CD4-positive, alpha-beta T cell treated with Interleukin-1 beta for 1 hour (primary cell): Measurements from ENCODE around the gene RAB40C.

ENCODE experiments used
- DNase-seq, 2 donors: peaks; one replicate each; pipeline ENCODE4 v3.0.0-alpha.2; 2020 to 2022

Gene RAB40C

GRCh38 chr16:575354-576196, 14.3 kb upstream of the RAB40C start:
- DNase-seq = no peak

- DNase-seq = no peak
Measured at GRCh38 chr16:576197-576822, 13.6 kb upstream of the RAB40C start.

- DNase-seq = no peak
Measured at GRCh38 chr16:576823-577201, 13.1 kb upstream of the RAB40C start.

- DNase-seq = no peak
Measured at GRCh38 chr16:577796-578195, 12.1 kb upstream of the RAB40C start.

DNA sequence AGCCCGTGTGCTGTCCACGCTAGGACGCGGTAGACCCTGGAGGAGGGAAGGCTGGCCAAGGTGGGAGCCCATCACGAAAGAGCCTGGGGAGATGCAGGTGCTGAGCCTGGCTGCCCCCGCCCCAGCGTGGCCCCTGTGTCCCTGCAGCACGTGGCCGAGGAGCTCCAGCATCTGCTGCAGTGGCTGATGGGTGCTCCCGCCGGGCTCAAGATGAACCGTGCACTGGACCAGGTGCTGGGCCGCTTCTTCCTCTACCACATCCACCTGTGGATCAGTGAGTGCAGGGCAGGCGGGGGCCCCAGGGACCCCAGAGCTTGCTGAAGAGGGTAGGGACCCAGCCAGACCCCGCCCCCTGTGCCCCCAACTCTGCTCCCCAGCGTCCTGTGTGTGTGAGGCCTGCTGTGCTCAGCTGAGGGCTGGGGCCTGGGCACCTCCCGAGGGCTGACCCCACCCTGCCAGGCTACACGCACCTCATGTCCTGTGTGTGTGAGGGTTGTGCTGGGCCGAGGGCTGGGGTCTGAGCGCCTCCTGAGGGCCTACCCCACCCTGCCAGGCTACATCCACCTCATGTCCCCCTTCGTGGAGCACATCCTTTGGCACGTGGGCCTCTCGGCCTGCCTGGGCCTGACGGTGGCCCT, 11.5 kb upstream of the RAB40C start:
- DNase-seq = no peak

- DNase-seq = peak; percentile 74 to 75
Measured at GRCh38 chr16:578870-579405, 10.9 kb upstream of the RAB40C start.

- DNase-seq = no peak
Measured at GRCh38 chr16:580141-580945, 9.5 kb upstream of the RAB40C start.

GRCh38 chr16:580946-581498, 8.8 kb upstream of the RAB40C start:
- no peak for DNase-seq

DNA sequence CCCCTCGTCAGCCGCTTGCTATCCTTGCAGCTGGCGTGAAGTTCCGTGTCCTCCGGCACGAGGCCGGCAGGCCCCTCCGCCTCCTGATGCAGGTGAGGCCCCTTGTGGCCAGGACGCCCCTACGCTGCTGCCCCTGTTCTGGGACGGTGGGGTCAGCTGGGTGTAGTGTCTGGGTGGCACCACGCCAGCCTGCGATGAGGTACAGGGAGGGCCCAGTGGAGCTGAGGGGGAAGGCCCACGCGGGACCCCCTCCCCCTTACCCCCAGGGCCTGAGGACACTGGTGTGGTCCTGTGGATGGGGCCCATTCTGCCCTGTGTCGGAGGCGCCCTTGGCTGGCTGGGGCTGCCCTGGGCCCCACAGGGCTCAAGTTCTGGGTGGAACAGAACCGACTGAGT, 7.7 kb upstream of the RAB40C start:
- DNase-seq = no peak

DNA sequence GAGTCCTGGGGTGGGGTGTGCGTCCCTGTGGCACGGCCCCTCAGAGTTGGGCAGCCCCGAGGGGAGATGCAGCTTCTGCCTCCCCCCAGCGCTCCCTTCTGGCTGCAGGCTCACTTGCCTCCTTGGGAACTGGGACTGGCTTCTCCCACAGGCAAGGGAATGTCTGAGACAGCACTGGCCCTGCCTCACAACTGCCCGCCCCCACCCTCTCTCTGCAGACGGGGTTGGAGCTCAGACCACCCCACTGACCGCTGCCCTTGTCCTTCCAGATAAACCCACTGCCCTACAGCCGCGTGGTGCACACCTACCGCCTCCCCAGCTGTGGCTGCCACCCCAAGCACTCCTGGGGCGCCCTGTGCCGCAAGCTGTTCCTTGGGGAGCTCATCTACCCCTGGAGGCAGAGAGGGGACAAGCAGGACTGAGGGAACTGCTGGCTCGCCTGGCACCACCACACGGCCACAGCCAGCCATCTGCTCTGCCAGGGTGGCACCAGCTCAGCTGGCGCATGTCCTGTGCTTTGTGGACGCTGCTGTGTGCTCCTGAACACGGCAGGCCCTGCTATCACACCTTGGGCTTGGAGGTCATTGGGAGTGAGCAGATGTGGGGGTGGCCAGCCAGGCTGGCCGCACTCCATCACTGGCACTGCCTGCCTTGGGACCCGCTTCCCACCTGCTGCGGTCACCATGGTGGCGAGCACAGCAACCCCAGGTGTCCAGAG, 7.1 kb upstream of the RAB40C start:
- DNase-seq = no peak

GRCh38 chr16:583470-583814, 6.4 kb upstream of the RAB40C start:
- DNase-seq = no peak

DNA sequence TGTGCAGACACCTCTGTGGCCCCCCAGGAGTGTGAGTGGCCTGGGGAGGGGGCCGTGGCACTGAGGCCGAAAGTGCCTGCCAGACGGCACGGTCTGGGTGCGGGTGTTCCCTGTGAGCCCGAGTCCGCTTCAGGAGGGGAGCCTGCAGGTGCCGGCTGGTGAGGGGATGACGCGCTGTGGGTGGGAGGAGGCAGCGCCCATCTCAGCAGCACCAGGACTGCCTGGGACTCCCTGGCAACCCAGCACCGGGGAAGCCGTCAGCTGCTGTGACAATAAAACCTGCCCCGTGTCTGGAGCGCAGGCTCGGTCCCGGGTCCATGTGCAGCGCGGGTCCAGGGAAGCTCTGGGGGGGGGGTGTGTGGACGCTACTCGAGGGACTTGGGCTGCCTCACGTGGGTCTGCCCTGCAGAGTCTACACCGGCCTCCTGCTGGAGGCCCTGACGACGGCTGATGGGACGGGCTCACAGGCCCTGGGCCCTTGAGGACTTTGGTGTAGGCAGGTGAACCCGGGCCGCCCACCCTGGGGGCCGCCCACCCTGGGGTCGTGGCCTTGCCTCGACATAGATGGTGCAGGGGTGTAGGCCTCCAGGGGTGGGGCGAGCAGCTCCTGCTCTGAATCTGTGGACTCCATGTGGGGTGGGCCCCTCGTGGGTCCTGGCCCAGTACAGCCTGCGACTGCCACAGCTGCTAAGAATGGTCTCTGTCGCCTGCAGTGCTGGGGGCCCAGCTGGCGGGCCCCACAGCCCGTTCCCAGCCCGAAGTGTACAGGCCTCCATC, 5.9 kb upstream of the RAB40C start:
- DNase-seq = no peak

DNA sequence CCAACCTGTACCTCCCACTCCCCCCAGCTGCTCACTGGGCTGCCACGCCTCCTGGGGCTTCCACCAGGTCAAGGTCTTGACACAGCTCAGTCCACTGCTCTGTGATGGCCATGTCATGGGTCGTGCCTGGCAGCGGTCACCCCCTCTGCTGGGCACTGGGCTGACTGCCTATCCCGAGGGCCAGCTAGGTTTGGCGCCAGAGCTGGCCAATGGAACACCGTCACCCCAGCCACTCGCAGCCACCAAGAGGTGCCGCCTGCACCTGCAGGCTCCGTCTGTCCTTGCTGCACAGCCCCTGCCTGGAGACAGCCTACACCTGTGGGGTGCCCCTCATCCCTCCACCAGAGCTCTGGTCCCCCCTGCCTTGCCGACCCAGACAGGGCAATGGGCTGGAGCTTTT, 4.5 kb upstream of the RAB40C start:
- no peak for DNase-seq

DNA sequence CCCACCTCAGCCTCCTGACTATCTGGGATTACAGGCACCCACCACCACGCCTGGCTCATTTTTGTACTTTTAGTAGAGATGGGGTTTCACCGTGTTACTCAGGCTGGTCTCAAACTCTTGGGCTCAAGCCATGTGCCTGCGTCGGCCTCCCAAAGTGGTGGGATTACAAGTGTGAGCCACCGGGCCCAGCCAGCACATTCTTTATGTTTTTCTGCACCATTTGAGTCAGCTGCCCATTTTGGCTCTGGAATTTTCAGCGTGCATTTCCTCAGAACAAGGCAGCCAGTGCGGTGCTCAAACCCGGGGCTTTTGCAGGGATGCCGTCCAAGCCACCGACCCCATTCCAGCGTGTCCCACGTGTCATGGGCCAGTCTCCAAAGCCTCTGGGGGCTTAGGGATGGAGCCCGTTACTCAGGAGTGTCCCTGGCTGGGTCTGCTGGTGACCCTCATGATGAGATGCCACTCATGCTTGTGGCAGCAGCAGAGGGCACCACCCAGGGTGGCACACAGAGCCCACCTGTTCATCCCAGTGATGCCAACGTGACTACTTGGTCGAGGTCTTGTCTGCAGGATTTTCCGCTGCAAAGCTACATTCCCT, 3.7 kb upstream of the RAB40C start:
- DNase-seq = no peak

GRCh38 chr16:586645-587590, 2.9 kb upstream of the RAB40C start:
- DNase-seq = no peak

DNA sequence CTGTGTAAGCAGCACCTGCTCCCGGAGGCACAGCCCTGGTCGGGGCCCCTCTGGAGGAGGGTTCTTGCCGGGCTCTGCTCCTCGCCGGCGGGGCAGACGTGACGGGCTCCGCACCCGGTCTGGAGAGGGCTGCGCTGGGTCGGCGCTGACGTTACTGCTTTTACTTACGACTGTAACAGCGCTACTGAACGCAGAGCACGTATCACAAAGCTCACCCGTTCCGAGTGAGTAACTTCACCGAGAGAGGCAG, 1.3 kb upstream of the RAB40C start:
- peak; percentile 56 to 72 for DNase-seq

DNA sequence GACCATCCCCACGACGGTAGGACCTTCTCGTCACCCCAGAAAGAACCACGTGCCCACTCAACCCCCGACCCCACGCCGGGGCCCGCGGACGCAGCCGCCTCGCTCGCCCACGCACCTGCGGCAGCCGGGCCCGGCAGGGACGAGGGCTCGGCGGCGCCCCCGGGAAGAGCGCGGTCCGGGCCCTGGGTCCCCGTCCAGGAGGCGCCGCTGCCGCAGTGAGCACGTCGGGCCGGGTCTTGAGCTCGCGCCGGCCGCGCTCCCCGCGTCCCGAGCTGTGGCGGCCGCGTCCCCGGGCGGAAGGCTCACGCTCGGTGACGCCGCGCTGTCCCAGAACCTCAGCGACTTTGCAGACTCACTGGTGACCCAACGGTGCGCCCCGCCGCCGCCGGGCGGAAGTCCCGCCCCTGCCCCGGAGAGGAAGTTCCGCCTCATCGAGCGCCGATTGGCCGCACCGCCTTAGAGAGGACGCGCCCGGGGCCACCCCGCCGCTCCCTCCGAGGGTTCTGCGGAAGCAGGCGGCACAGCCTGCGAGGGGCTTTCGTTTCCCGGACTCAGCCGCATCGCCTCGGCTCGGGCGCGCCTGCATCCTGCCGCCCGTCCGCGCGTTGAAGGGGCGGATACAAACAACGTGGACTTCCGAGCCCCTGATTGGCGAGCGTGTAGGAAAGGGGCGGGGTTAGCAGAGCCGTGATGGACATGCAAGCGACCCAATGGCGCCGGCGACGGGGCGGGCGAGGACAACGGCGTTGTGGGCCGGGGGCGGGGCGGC, 793 bp upstream of the RAB40C start:
- DNase-seq = peak; percentile 96 to 98

DNA sequence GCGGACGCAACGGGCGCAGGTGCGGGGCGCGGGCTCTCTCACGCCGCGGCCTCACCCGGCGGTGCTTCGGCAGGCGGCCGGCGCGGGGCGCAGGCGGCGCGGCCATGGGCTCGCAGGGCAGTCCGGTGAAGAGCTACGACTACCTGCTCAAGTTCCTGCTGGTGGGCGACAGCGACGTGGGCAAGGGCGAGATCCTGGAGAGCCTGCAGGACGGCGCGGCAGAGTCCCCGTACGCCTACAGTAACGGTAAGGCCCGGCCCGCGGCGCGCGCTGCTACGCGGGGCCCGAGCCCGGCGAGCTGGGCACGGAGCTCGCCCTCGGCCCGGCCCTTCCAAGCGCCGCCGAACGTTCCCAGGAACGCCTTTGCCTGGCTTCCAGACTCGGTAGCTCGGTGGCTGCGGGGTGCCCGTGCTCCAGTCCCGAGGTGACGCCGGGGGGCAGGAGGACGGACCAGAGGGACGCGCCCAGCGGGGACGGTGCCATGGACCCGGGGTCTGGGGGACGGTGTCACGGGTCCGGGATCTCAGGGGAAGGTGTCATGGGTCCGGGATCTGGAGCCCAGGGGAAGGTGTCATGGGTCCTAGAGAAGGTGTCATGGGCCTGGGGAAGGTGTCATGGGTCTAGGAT, 435 bp downstream of the RAB40C start:
- DNase-seq = no peak

- DNase-seq = no peak
Measured at GRCh38 chr16:590815-591200, 942 bp downstream of the RAB40C start.
